Body of pancreas (tissue), 4 donors: ENCODE results near the gene NCS1. TPM values are rescaled to one million over a fixed set of nuclear protein-coding genes. Genes with fewer than 3 reads are reported as not detected.

Source experiments
- ATAC-seq: fragments of 150-250 bp; one replicate; pipeline ENCODE4 v1.9.1; 2016
- DNase-seq, 4 donors: peaks; one replicate each; pipeline ENCODE4 v3.0.0-alpha.2; 2019
- H3K27ac ChIP-seq, 4 donors: fragments of 200-600 bp; sonication (generic); 1 replicate in 3 of 4; 2 replicates in 1 of 4; pipeline versions ENCODE4 v1.5.1 to v1.6.1; 2016 to 2019; ENCODE audit warnings: mild to moderate bottlenecking in 1 of 4, mixed read lengths in 1 of 4, moderate library complexity in 1 of 4
- H3K27me3 ChIP-seq, 2 donors: fragments of 200-600 bp; sonication (generic); one replicate each; pipeline ENCODE4 v1.6.0; 2016; ENCODE audit warnings: mild to moderate bottlenecking in 1 of 2
- H3K36me3 ChIP-seq, 2 donors: fragments of 200-600 bp; sonication (generic); replicated peaks in 1 of 2; 2 replicates each; pipeline ENCODE4 v1.5.1; 2016; ENCODE audit warnings: low read depth in 2 of 2; ENCODE audit not compliant: insufficient read depth in 1 of 2
- H3K4me1 ChIP-seq: fragments of 200-600 bp; sonication (generic); one replicate; pipeline ENCODE4 v1.6.0; 2016
- H3K4me3 ChIP-seq, 2 donors: fragments of 200-600 bp; sonication (generic); 1 replicate in 1 of 2; 2 replicates in 1 of 2; pipeline ENCODE4 v1.5.1; 2016 to 2019
- H3K9me3 ChIP-seq, 3 donors: fragments of 200-600 bp; sonication (generic); 1 replicate in 2 of 3; 2 replicates in 1 of 3; pipeline ENCODE4 v1.5.1; 2016
- CTCF ChIP-seq, 7 experiments: fragments of 450-650 bp in 4 of 7; fragments of 200-600 bp in 3 of 7; sonication (generic) in 3 of 7; IDR thresholded peaks; one replicate each; pipeline ENCODE4 v1.5.1; 2016 to 2019; ENCODE audit warnings: antibody characterized with exemption in 7 of 7
- POLR2A ChIP-seq, 3 donors: fragments of 450-650 bp; IDR thresholded peaks; one replicate each; pipeline ENCODE4 v1.6.1; 2016; ENCODE audit warnings: antibody characterized with exemption in 3 of 3, mild to moderate bottlenecking in 2 of 3
- WGBS, 2 donors: methylation state at CpG; one replicate each; pipeline ENCODE4 v1.1.5; 2017; 5-methylcytosine and 5-hydroxymethylcytosine counted together
- intact Hi-C: fragments of 100-400 bp; cut with DNase I; formaldehyde crosslinking; loops from one replicate; pipeline ENCODE4 v1.15.1; 2023
- total RNA-seq, 2 donors: library from RNA; depleted of rRNA; stranded (reverse); fragments of >200 nt; gene quantifications; one replicate each; pipeline ENCODE4 v1.1.0, GENCODE V29; 2016

NCS1 gene
- total RNA-seq, 2 donors from 2014 or later: 3.9 to 4.3 TPM

- intact Hi-C loops: no loop called here
- Histone ChIP-seq H3K4me1 (no peaks in the 10 kb centered on the region), H3K27me3 (no peaks in the 10 kb centered on the region), H3K27ac (no peak overlapping the region), H3K9me3 (no peaks in the 10 kb centered on the region), H3K36me3 (no peaks in the 10 kb centered on the region), H3K4me3 (no peak overlapping the region)
- TF ChIP-seq CTCF (IDR thresholded peaks at IDR 0.05) (no peak), POLR2A (IDR thresholded peaks at IDR 0.05) (no peak)
- ATAC-seq (no peak), DNase-seq (no peak)
- 89 to 90% methylated on average over 5 of the region's 5 CpGs for WGBS, 2 donors
Measured at GRCh38 chr9:130205912-130206311, 33.7 kb downstream of the NCS1 start.

- no peak for TF ChIP-seq CTCF (IDR thresholded peaks at IDR 0.05)
- TF ChIP-seq POLR2A (IDR thresholded peaks at IDR 0.05): no peak
- Histone ChIP-seq H3K4me1 (no peaks in the 10 kb centered on the region), H3K27ac (no peak overlapping the region), H3K27me3 (no peaks in the 10 kb centered on the region), H3K36me3 (no peaks in the 10 kb centered on the region), H3K4me3 (no peak overlapping the region), H3K9me3 (no peaks in the 10 kb centered on the region)
- WGBS, 2 donors: 80 to 82% methylated on average over 16 of the region's 16 CpGs
- no peak for ATAC-seq
- intact Hi-C loops: no loop called here
- no peak for DNase-seq
Measured at GRCh38 chr9:130206579-130206978, 34.4 kb downstream of the NCS1 start.

GRCh38 chr9:130207241-130207992, 35.2 kb downstream of the NCS1 start:
- Histone ChIP-seq H3K9me3 (no peaks in the 10 kb centered on the region), H3K27me3 (no peaks in the 10 kb centered on the region), H3K27ac (no peak overlapping the region), H3K4me1 (no peaks in the 10 kb centered on the region), H3K4me3 (no peak overlapping the region), H3K36me3 (no peaks in the 10 kb centered on the region)
- intact Hi-C loops: no loop called here
- 84% methylated on average over 11 to 15 of the region's 17 CpGs for WGBS, 2 donors
- DNase-seq: no peak
- TF ChIP-seq CTCF (IDR thresholded peaks at IDR 0.05): no peak
- TF ChIP-seq POLR2A (IDR thresholded peaks at IDR 0.05): no peak
- no peak for ATAC-seq

- intact Hi-C loops: no loop called here
- 75 to 84% methylated on average over 25 of the region's 26 CpGs for WGBS, 2 donors
- Histone ChIP-seq H3K36me3 (no peaks in the 10 kb centered on the region), H3K4me3 (no peak overlapping the region), H3K4me1 (no peaks in the 10 kb centered on the region), H3K27ac (no peak overlapping the region), H3K9me3 (no peaks in the 10 kb centered on the region), H3K27me3 (no peaks in the 10 kb centered on the region)
- TF ChIP-seq CTCF (IDR thresholded peaks at IDR 0.05) (no peak), POLR2A (IDR thresholded peaks at IDR 0.05) (no peak)
- ATAC-seq (no peak), DNase-seq (no peak)
Measured at GRCh38 chr9:130208600-130209347, 36.6 kb downstream of the NCS1 start.
